HCT116 (cell line): ENCODE measurements around the gene DUSP6.

Experiments used
- EZH2 ChIP-seq: fragments of 200-600 bp; sonication (generic); IDR thresholded peaks from 2 replicates; pipeline ENCODE4 v1.6.1; 2017; ENCODE audit warnings: antibody characterized with exemption, mixed run types
- TF ChIP-seq, protein P1 (sequence below), 3 experiments: fragments of 200-600 bp in 1 of 3; sonication (generic) in 1 of 3; IDR thresholded peaks in 2 of 3; conservative IDR thresholded peaks in 1 of 3; 2 replicates each; pipeline ENCODE4 v1.5.1; 2012 to 2017; ENCODE audit warnings: low read depth in 2 of 3, low read length in 2 of 3, antibody characterized with exemption in 1 of 3, borderline replicate concordance in 1 of 3, control low read depth in 1 of 3, mild to moderate bottlenecking in 1 of 3, mixed read lengths in 1 of 3, mixed run types in 1 of 3, moderate library complexity in 1 of 3; ENCODE audit not compliant: insufficient read depth in 1 of 3

DNA sequence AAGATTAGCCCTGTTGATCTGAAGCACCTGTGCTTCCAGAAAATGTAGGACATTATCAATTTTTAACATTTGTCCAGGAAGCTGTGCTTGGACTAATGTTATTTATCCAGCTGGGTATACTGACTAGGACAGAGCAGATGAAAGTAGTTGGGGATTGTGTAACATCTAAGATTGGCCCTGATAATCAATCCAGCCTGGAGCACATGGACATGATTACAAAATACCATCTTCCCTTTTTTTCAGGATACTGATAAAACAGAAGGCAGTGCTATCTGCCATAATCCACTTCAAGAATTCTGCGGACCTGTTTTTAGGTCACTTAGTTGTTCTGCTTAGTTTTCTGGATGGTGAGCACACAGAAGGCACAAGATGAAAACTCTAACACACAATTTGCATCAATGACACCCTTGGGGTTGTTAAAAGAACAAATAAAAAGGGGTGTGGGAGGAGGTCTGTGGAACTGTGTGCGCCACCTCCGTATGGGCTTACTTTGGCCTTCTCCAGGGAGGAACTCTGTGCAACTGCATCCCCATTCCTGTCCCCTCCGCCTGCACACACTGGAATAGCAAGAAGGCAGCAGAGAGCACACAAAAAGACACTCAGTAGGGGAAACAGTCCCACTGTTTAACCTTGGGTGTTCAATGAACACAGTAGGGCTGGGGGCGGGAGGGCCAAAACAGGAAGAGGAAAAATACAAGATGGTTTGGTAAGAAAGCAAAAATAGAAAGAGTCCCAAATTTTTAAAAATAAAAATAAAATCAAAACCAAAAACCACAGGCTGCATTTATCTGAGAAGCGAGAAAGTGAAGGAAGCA, 31.1 kb upstream of the DUSP6 start:
- no peak for TF ChIP-seq EZH2
- TF ChIP-seq, protein P1, sequence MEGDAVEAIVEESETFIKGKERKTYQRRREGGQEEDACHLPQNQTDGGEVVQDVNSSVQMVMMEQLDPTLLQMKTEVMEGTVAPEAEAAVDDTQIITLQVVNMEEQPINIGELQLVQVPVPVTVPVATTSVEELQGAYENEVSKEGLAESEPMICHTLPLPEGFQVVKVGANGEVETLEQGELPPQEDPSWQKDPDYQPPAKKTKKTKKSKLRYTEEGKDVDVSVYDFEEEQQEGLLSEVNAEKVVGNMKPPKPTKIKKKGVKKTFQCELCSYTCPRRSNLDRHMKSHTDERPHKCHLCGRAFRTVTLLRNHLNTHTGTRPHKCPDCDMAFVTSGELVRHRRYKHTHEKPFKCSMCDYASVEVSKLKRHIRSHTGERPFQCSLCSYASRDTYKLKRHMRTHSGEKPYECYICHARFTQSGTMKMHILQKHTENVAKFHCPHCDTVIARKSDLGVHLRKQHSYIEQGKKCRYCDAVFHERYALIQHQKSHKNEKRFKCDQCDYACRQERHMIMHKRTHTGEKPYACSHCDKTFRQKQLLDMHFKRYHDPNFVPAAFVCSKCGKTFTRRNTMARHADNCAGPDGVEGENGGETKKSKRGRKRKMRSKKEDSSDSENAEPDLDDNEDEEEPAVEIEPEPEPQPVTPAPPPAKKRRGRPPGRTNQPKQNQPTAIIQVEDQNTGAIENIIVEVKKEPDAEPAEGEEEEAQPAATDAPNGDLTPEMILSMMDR (IDR thresholded peaks at IDR 0.05 in 2 of 3, conservative IDR thresholded peaks at IDR 0.05 in 1 of 3; ENCODE audit: borderline replicate concordance in 1 of 3, insufficient read depth in 1 of 3, low read depth in 2 of 3, low read length in 2 of 3), result no peak
